K562 (cell line): ENCODE results near the gene BCR. TPM values are rescaled to one million over a fixed set of nuclear protein-coding genes. Genes with fewer than 3 reads are reported as not detected.

Experiments used
- ATAC-seq: fragments of 200-7000 bp; cut with Tn5 transposase; 3 replicates; pipeline ENCODE4 v1.9.1; 2020; ENCODE audit warnings: moderate library complexity
- BruUV-seq: library from RNA; stranded (reverse); fragments of 400-500 nt; replicated peaks from 2 replicates; lab custom pipeline; 2021; lab: Mats Ljungman, UMichigan
- CTCF ChIA-PET: fragments of 300-600 bp; formaldehyde crosslinking; extraction: SDS; loops from one replicate; lab custom pipeline; 2021; ENCODE audit warnings: low intra/inter-chr PET ratio; lab: Yijun Ruan, JAX
- POLR2A ChIA-PET: fragments of 300-600, 350-650 bp; sonication (Branson Sonifier 250); formaldehyde crosslinking; extraction: SDS; loops from one replicate; lab custom pipeline; 2021; ENCODE audit warnings: antibody characterized with exemption, inconsistent platforms; lab: Yijun Ruan, JAX
- DNase-seq, 4 experiments: peaks; one replicate each; pipeline versions ENCODE4 v3.0.0 to v3.0.0-alpha.2; 2011 to 2018; ENCODE audit warnings: low spot score in 3 of 4, mixed read lengths in 3 of 4; ENCODE audit errors: extremely low read depth in 1 of 4
- FAIRE-seq: peaks from 2 replicates; lab custom pipeline; 2011; peaks lifted over from hg19 to GRCh38; lab: Jason Lieb, UNC
- H2AFZ ChIP-seq: 2 replicates; pipeline ENCODE4 v1.6.0; 2011; ENCODE audit warnings: low read depth, low read length, control low read depth, inconsistent platforms
- H3K27ac ChIP-seq: fragments of 200-600 bp; 3 replicates; pipeline ENCODE4 v1.8.0; 2011; ENCODE audit warnings: low read depth, mild to moderate bottlenecking, control low read depth, inconsistent platforms, low read length, moderate library complexity, mixed read lengths; ENCODE audit errors: extremely low read depth
- H3K27me3 ChIP-seq, 2 experiments: fragments of 300-600 bp in 1 of 2; 2 replicates in 1 of 2; 3 replicates in 1 of 2; pipeline versions ENCODE4 v1.6.0 to v1.8.0; 2011; ENCODE audit warnings: inconsistent platforms in 2 of 2, low read length in 2 of 2, mild to moderate bottlenecking in 1 of 2, mixed read lengths in 1 of 2, moderate library complexity in 1 of 2; ENCODE audit not compliant: control insufficient read depth in 2 of 2, insufficient read depth in 2 of 2
- H3K36me3 ChIP-seq: fragments of 300-600 bp; 3 replicates; pipeline ENCODE4 v1.8.0; 2011; ENCODE audit warnings: mild to moderate bottlenecking, low read length, inconsistent platforms; ENCODE audit not compliant: control insufficient read depth, insufficient read depth
- H3K4me1 ChIP-seq, 2 experiments: fragments of 200-600 bp in 1 of 2; replicated peaks in 1 of 2; 2 replicates in 1 of 2; 3 replicates in 1 of 2; pipeline versions ENCODE4 v1.5.1 to v1.8.0; 2011; ENCODE audit warnings: inconsistent platforms in 2 of 2, low read length in 2 of 2, mild to moderate bottlenecking in 1 of 2, mixed read lengths in 1 of 2, moderate library complexity in 1 of 2; ENCODE audit not compliant: control insufficient read depth in 2 of 2, insufficient read depth in 2 of 2
- H3K4me2 ChIP-seq: 2 replicates; pipeline ENCODE4 v1.6.1; 2011; ENCODE audit warnings: low read length, control low read depth, inconsistent platforms, mixed read lengths; ENCODE audit not compliant: insufficient read depth
- H3K4me3 ChIP-seq: fragments of 200-600 bp; sonication (generic), shearing (Covaris generic); 2 replicates; pipeline ENCODE4 v1.5.1; 2016; ENCODE audit warnings: control low read depth, inconsistent platforms
- H3K79me2 ChIP-seq: fragments of 200-600 bp; 3 replicates; pipeline ENCODE4 v1.8.0; 2011; ENCODE audit warnings: low read length, inconsistent platforms; ENCODE audit not compliant: control insufficient read depth, insufficient read depth
- H3K9ac ChIP-seq, 2 experiments: 2 replicates each; pipeline versions ENCODE4 v1.6.0 to v1.6.1; 2011; ENCODE audit warnings: low read depth in 2 of 2, low read length in 2 of 2, control low read depth in 1 of 2, inconsistent platforms in 1 of 2, mild to moderate bottlenecking in 1 of 2, mixed read lengths in 1 of 2; ENCODE audit not compliant: insufficient read depth in 1 of 2
- H3K9me1 ChIP-seq: one replicate; pipeline ENCODE4 v1.6.0; 2011; ENCODE audit warnings: inconsistent platforms, mild to moderate bottlenecking, low read length, moderate library complexity; ENCODE audit not compliant: control insufficient read depth, insufficient read depth
- H3K9me3 ChIP-seq: replicated peaks from 2 replicates; pipeline ENCODE4 v1.5.1; 2011; ENCODE audit warnings: low read depth, low read length, inconsistent platforms; ENCODE audit not compliant: control insufficient read depth, insufficient read depth
- H4K20me1 ChIP-seq: replicated peaks from 2 replicates; pipeline ENCODE4 v1.6.1; 2011; ENCODE audit warnings: low read length, inconsistent platforms, mixed read lengths; ENCODE audit not compliant: control insufficient read depth, insufficient read depth
- ATF3 ChIP-seq, 2 experiments: fragments of 450-650 bp in 1 of 2; sonication (generic) in 1 of 2; formaldehyde crosslinking in 1 of 2; IDR thresholded peaks in 1 of 2; conservative IDR thresholded peaks in 1 of 2; 2 replicates each; pipeline versions ENCODE4 v1.6.1 to v1.8.1; 2016 to 2023; ENCODE audit warnings: mild to moderate bottlenecking in 2 of 2, moderate library complexity in 2 of 2, inconsistent platforms in 1 of 2, missing genetic modification reagents in 1 of 2
- ILK ChIP-seq: fragments of 450-650 bp; IDR thresholded peaks from 2 replicates; pipeline ENCODE4 v1.6.1; 2016; ENCODE audit warnings: missing genetic modification characterization, low read depth, mild to moderate bottlenecking, missing compliant biosample characterization, moderate library complexity, borderline replicate concordance
- KLF13 ChIP-seq: fragments of 450-650 bp; IDR thresholded peaks from 2 replicates; pipeline ENCODE4 v1.6.1; 2016; ENCODE audit warnings: missing genetic modification characterization, low read depth, mild to moderate bottlenecking, missing compliant biosample characterization, moderate library complexity, borderline replicate concordance
- WGBS: fragments of 100-300 bp; shearing (Covaris generic); methylation state at CpG from one replicate; pipeline ENCODE4 v1.1.6; 2016; ENCODE audit warnings: low coverage, mixed read lengths; ENCODE audit not compliant: insufficient coverage; ENCODE audit errors: missing lambda C conversion rate; 5-methylcytosine and 5-hydroxymethylcytosine counted together
- in situ Hi-C: fragments of 300-500 bp; cut with MboI; formaldehyde crosslinking; loops from 4 replicates; pipeline ENCODE4 v1.15.0; 2018; ENCODE audit warnings: inconsistent platforms, mixed read lengths
- intact Hi-C: fragments of 100-400 bp; cut with micrococcal nuclease; formaldehyde crosslinking; loops from 2 replicates; pipeline ENCODE4 v1.14.2; 2022
- polyA plus RNA-seq, 8 experiments: library from polyadenylated mRNA; depleted of rRNA in 4 of 8; stranded (reverse) in 5 of 8; unstranded in 3 of 8; fragments of >200 nt; fragmentation: Nextera tagmentation in 2 of 8; fragmentation: Illumina TruSeq in 1 of 8; extraction: Ambion mirVana in 2 of 8; extraction: Trizol in 1 of 8; gene quantifications; 2 replicates each; pipeline versions ENCODE4 v1.2.1 to v1.2.3, GENCODE V29; 2011 to 2014; ENCODE audit warnings: inconsistent platforms in 1 of 8, missing spikeins in 1 of 8
- total RNA-seq, 7 experiments: library from RNA; depleted of rRNA in 6 of 7; stranded (reverse); fragments of >200 nt in 6 of 7; fragmentation: Illumina TruSeq in 2 of 7; extraction: Trizol in 2 of 7; gene quantifications; 2 replicates each; pipeline versions ENCODE4 v1.2.1 to v1.2.3, GENCODE V29; 2011 to 2021; ENCODE audit warnings: low replicate concordance in 1 of 7

BCR gene
- total and polyA plus RNA-seq, 9 of the 15 experiments (the other 6 are each of a cell fraction or from before 2014, with no cell fraction given): 0.41 to 150 (median 45.6) TPM

GRCh38 chr22:23205339-23206049 is 25.2 kb downstream of the BCR start:
- no peak for FAIRE-seq
- no peak overlapping the region for H3K4me3 ChIP-seq
- H3K27ac ChIP-seq: no peak overlapping the region; the same call in 2 of the 3 replicates
- TF ChIP-seq ATF3 (IDR thresholded peaks at IDR 0.05) (no peak), ATF3 (CRISPR knock-in tag; conservative IDR thresholded peaks at IDR 0.05) (0 out of 2 replicates have a peak, but pooled peaks have one; percentile 6), ILK (tag) (no peak), KLF13 (no peak)
- H3K27me3 ChIP-seq: no peaks in the 10 kb centered on the region; a peak in 1 of 5 replicates
- peak overlapping the region in 1 of 2 experiments; percentile 61; a peak in 1 of 4 replicates for H3K9ac ChIP-seq
- POLR2A ChIA-PET: interaction anchor here (0.7 to 86.5 kb wide), 5 partner anchors 5 to 390 kb away, joined by 3 to 3476 read pairs (median 5); partner anchors contain the start of genes BCR and RAB36
- intact Hi-C loops (no loop called here), in situ Hi-C loops (no loop called here)
- no peak overlapping the region for H2AFZ ChIP-seq
- peak in 1 of 4 experiments; percentile 59 for DNase-seq
- H3K4me2 ChIP-seq: no peak overlapping the region
- peaks cover 30% of the 10 kb centered on the region for H3K9me1 ChIP-seq
- H4K20me1 ChIP-seq: peaks cover 38% of the 10 kb centered on the region
- BruUV-seq: no TSS peak
- H3K9me3 ChIP-seq: no peaks in the 10 kb centered on the region
- 88% methylated on average over 9 of the region's 9 CpGs for WGBS
- H3K36me3 ChIP-seq: peaks cover 53% of the 10 kb centered on the region
- CTCF ChIA-PET: interaction anchor here (0.6 kb wide), 1 partner anchor 249 kb away, joined by 3 read pairs; no protein-coding TSS in a partner anchor
- peaks cover 1 to 4% of the 10 kb centered on the region in 2 experiments; a peak in 4 of 5 replicates for H3K4me1 ChIP-seq
- ATAC-seq: no peak
- H3K79me2 ChIP-seq: peaks cover 70% of the 10 kb centered on the region
